Panc1 (cell line): ENCODE data around the gene MAML1. TPM values are rescaled to one million over a fixed set of nuclear protein-coding genes. Genes with fewer than 3 reads are reported as not detected.
A peak's percentile ranks its signal among the peaks of the same experiment; 100 is the strongest.

ENCODE experiments used
- ATAC-seq: fragments of 200-7000 bp; cut with Tn5 transposase; 2 replicates; pipeline ENCODE4 v1.9.1; 2020; ENCODE audit warnings: mild to moderate bottlenecking, moderate library complexity
- BruUV-seq: library from RNA; stranded (reverse); fragments of 400-500 nt; replicated peaks from 2 replicates; lab custom pipeline; 2021; lab: Mats Ljungman, UMichigan
- CTCF ChIA-PET: fragments of 300-600 bp; sonication (Branson Sonifier 250); formaldehyde crosslinking; loops from one replicate; lab custom pipeline; 2022; ENCODE audit warnings: antibody characterized with exemption; lab: Charles Lee
- POLR2A ChIA-PET: fragments of 300-600 bp; sonication (Branson Sonifier 250); formaldehyde crosslinking; loops from one replicate; lab custom pipeline; 2022; ENCODE audit warnings: antibody characterized with exemption; lab: Charles Lee
- DNase-seq: peaks from one replicate; pipeline ENCODE4 v3.0.0-alpha.2; 2010; ENCODE audit warnings: low read depth, low spot score
- H3K27ac ChIP-seq: 2 replicates; pipeline ENCODE4 v1.5.1; 2011; ENCODE audit warnings: mild to moderate bottlenecking, low read length, inconsistent platforms
- H3K27me3 ChIP-seq: fragments of 200-500 bp; sonication (Bioruptor generic); 2 replicates; pipeline ENCODE4 v1.6.0; 2014; ENCODE audit warnings: low read length, inconsistent platforms; ENCODE audit not compliant: control insufficient read depth, insufficient read depth
- H3K36me3 ChIP-seq: fragments of 200-500 bp; sonication (Bioruptor generic); 2 replicates; pipeline ENCODE4 v1.5.1; 2014; ENCODE audit warnings: inconsistent platforms, mild to moderate bottlenecking, low read length, moderate library complexity; ENCODE audit not compliant: control insufficient read depth, insufficient read depth
- H3K4me1 ChIP-seq: 2 replicates; pipeline ENCODE4 v1.5.1; 2011; ENCODE audit warnings: inconsistent platforms, mild to moderate bottlenecking, low read length, moderate library complexity; ENCODE audit not compliant: control insufficient read depth, insufficient read depth
- H3K4me3 ChIP-seq, 2 experiments: 2 replicates each; pipeline ENCODE4 v1.5.1; 2011 to 2012; ENCODE audit warnings: low read depth in 2 of 2, low read length in 2 of 2, mild to moderate bottlenecking in 2 of 2, inconsistent platforms in 1 of 2, moderate library complexity in 1 of 2
- H3K9me3 ChIP-seq: fragments of 200-500 bp; sonication (Bioruptor generic); 2 replicates; pipeline ENCODE4 v1.5.1; 2014; ENCODE audit warnings: low read depth, mild to moderate bottlenecking, inconsistent platforms, low read length, moderate library complexity; ENCODE audit not compliant: control insufficient read depth, insufficient read depth
- POLR2AphosphoS5 ChIP-seq: IDR thresholded peaks from 2 replicates; pipeline ENCODE4 v1.6.1; 2012; ENCODE audit warnings: mild to moderate bottlenecking, low read depth, low read length, moderate library complexity
- SIN3A ChIP-seq: IDR thresholded peaks from 2 replicates; pipeline ENCODE4 v1.6.1; 2012; ENCODE audit warnings: low read depth, mild to moderate bottlenecking, low read length, moderate library complexity, borderline replicate concordance; ENCODE audit not compliant: insufficient read depth
- TCF7L2 ChIP-seq: IDR thresholded peaks from 2 replicates; pipeline ENCODE4 v1.6.1; 2011; ENCODE audit warnings: mild to moderate bottlenecking, low read depth, low read length, inconsistent platforms
- in situ Hi-C: cut with HindIII; loops from 2 replicates; pipeline ENCODE4 v1.10.0; 2016; ENCODE audit warnings: low sequenced_read_pairs, low pct_unique_long_range_greater_than_20kb
- intact Hi-C: fragments of 100-400 bp; cut with micrococcal nuclease; formaldehyde crosslinking; loops from one replicate; pipeline ENCODE4 v1.10.0; 2022; ENCODE audit not compliant: unreplicated experiment
- total RNA-seq: library from RNA; stranded (reverse); gene quantifications from one replicate; pipeline ENCODE4 v1.2.1, GENCODE V29; 2021; ENCODE audit not compliant: unreplicated experiment
- TF ChIP-seq, protein P1 (sequence below), 2 experiments: IDR thresholded peaks; 2 replicates each; pipeline ENCODE4 v1.6.1; 2011 to 2012; ENCODE audit warnings: low read depth in 2 of 2, control low read depth in 1 of 2, low read length in 1 of 2, mild to moderate bottlenecking in 1 of 2, moderate library complexity in 1 of 2; ENCODE audit not compliant: insufficient read depth in 1 of 2
- TF ChIP-seq, protein P2 (sequence below): fragments of 450-650 bp; IDR thresholded peaks from 2 replicates; pipeline ENCODE4 v1.5.1; 2017; ENCODE audit warnings: mild to moderate bottlenecking

Gene MAML1
- total RNA-seq, 1 experiment from 2014 or later: 31.3 TPM

GRCh38 chr5:179805529-179806249, 73.1 kb downstream of the MAML1 start:
- in situ Hi-C loops (no loop called here), intact Hi-C loops (no loop called here)
- H3K4me3 ChIP-seq: peak overlapping the region; percentile 60 to 79
- DNase-seq: no peak
- no peaks in the 10 kb centered on the region for H3K9me3 ChIP-seq
- BruUV-seq: no TSS peak
- peaks cover 4% of the 10 kb centered on the region; the same call in 1 of the 2 replicates for H3K36me3 ChIP-seq
- POLR2A ChIA-PET: interaction anchor here (1.1 kb wide), 1 partner anchor 20 kb away, joined by 3 read pairs; no protein-coding TSS in a partner anchor
- no peaks in the 10 kb centered on the region for H3K27me3 ChIP-seq
- CTCF ChIA-PET: no interaction called here
- TF ChIP-seq, protein P1, sequence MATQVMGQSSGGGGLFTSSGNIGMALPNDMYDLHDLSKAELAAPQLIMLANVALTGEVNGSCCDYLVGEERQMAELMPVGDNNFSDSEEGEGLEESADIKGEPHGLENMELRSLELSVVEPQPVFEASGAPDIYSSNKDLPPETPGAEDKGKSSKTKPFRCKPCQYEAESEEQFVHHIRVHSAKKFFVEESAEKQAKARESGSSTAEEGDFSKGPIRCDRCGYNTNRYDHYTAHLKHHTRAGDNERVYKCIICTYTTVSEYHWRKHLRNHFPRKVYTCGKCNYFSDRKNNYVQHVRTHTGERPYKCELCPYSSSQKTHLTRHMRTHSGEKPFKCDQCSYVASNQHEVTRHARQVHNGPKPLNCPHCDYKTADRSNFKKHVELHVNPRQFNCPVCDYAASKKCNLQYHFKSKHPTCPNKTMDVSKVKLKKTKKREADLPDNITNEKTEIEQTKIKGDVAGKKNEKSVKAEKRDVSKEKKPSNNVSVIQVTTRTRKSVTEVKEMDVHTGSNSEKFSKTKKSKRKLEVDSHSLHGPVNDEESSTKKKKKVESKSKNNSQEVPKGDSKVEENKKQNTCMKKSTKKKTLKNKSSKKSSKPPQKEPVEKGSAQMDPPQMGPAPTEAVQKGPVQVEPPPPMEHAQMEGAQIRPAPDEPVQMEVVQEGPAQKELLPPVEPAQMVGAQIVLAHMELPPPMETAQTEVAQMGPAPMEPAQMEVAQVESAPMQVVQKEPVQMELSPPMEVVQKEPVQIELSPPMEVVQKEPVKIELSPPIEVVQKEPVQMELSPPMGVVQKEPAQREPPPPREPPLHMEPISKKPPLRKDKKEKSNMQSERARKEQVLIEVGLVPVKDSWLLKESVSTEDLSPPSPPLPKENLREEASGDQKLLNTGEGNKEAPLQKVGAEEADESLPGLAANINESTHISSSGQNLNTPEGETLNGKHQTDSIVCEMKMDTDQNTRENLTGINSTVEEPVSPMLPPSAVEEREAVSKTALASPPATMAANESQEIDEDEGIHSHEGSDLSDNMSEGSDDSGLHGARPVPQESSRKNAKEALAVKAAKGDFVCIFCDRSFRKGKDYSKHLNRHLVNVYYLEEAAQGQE (IDR thresholded peaks at IDR 0.05; ENCODE audit: insufficient read depth in 1 of 2, low read depth in 2 of 2, low read length in 1 of 2): no peak
- TF ChIP-seq POLR2AphosphoS5 (peak; percentile 24; the same call in 1 of the 2 replicates), SIN3A (peak; percentile 12; the same call in 1 of the 2 replicates), TCF7L2 (no peak)
- TF ChIP-seq, protein P2, sequence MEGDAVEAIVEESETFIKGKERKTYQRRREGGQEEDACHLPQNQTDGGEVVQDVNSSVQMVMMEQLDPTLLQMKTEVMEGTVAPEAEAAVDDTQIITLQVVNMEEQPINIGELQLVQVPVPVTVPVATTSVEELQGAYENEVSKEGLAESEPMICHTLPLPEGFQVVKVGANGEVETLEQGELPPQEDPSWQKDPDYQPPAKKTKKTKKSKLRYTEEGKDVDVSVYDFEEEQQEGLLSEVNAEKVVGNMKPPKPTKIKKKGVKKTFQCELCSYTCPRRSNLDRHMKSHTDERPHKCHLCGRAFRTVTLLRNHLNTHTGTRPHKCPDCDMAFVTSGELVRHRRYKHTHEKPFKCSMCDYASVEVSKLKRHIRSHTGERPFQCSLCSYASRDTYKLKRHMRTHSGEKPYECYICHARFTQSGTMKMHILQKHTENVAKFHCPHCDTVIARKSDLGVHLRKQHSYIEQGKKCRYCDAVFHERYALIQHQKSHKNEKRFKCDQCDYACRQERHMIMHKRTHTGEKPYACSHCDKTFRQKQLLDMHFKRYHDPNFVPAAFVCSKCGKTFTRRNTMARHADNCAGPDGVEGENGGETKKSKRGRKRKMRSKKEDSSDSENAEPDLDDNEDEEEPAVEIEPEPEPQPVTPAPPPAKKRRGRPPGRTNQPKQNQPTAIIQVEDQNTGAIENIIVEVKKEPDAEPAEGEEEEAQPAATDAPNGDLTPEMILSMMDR: no peak
- H3K4me1 ChIP-seq: peaks cover 30% of the 10 kb centered on the region
- 0 out of 2 replicates have a peak, but pooled peaks have one; percentile 1 for ATAC-seq
- H3K27ac ChIP-seq: peak overlapping the region; percentile 75

DNA sequence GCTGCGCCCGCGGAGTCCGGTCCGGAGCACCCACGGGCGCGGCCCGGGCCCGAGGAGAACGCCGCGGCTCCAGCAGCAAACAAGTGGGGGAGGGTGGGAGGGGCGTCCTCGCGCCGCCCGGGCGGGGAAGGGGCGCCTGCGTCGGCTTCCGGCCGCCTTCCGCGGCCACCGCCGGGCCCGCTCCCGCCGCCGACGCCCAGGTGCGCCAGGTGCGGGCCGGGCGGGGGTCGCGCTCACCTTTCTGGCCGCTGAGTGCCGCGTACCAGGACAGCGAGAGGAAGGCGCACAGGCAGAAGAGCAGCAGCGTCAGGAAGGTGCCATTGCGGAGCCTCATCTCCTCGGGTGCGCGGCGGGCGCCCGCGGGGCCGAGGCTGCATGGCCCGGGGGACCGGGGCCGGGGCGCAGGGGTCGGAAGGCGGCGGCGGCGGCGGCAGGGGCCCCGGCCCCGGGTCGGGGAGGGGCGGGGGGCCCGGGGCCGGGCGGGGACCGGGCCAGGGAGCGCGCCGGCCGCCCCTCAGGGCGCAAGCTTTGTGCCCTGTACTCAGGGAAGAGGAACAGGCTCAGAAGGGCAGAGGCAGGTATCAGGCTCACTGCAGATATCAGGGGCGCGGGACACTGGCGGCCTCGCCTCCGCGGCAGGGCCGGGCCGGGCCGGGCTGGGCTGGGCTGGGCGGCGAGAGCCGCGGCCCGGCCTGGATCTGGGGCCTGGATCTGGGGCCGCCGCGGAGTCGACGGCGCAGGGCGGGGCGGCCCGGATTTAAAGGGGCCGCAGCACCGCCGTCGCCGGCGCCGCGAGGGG, 73.8 kb downstream of the MAML1 start, which contains the start of gene MGAT4B:
Gene MGAT4B (minus strand): TSS at position 617 of the 799 bp plus-strand sequence. CDS start 283 bp downstream, at position 334.
- intact Hi-C loops (no loop called here), in situ Hi-C loops (no loop called here)
- ChIA-PET CTCF (no interaction called here), POLR2A (interaction anchor here (1.1 to 1.2 kb wide), 2 partner anchors 19 to 1182 kb away, joined by 3 read pairs; no protein-coding TSS in a partner anchor)
- Histone ChIP-seq H3K4me1 (peaks cover 30% of the 10 kb centered on the region), H3K27ac (peak within 1 kb of the TSS; percentile 86), H3K27me3 (no peaks in the 10 kb centered on the region), H3K4me3 (peak within 1 kb of the TSS; percentile 60 to 79), H3K36me3 (peaks cover 4% of the 10 kb centered on the region; the same call in 1 of the 2 replicates), H3K9me3 (no peaks in the 10 kb centered on the region)
- DNase-seq: no peak
- ATAC-seq: peak; percentile 78
- BruUV-seq: no TSS peak
- TF ChIP-seq SIN3A: peak; percentile 67; the same call in 1 of the 2 replicates
- TF ChIP-seq, protein P2: no peak
- TF ChIP-seq, protein P1 (IDR thresholded peaks at IDR 0.05; ENCODE audit: insufficient read depth in 1 of 2, low read depth in 2 of 2, low read length in 1 of 2): no peak
- TF ChIP-seq POLR2AphosphoS5: no peak
- TF ChIP-seq TCF7L2: no peak
